RWPE2 (cell line): ENCODE data around the gene SMG7.

ENCODE experiments used
- ATAC-seq: fragments of 200-7000 bp; cut with Tn5 transposase; 3 replicates; pipeline ENCODE4 v1.9.1; 2021; ENCODE audit warnings: low read depth
- DNase-seq: peaks from one replicate; pipeline ENCODE4 v3.0.0-alpha.2; 2020; ENCODE audit warnings: low spot score
- H3K27ac ChIP-seq: fragments of 450-650 bp; 2 replicates; pipeline ENCODE4 v1.5.1; 2017; ENCODE audit warnings: mild to moderate bottlenecking; ENCODE audit not compliant: poor library complexity, severe bottlenecking
- H3K27me3 ChIP-seq: fragments of 250-450 bp; sonication (Bioruptor Pico); 2 replicates; pipeline ENCODE4 v1.5.1; 2021; ENCODE audit warnings: mild to moderate bottlenecking, moderate library complexity; ENCODE audit not compliant: insufficient read depth, poor library complexity, severe bottlenecking
- H3K36me3 ChIP-seq: fragments of 250-450 bp; sonication (Bioruptor Pico); 2 replicates; pipeline ENCODE4 v1.5.1; 2020; ENCODE audit warnings: low read depth, mild to moderate bottlenecking, moderate library complexity
- H3K4me1 ChIP-seq: fragments of 250-450 bp; sonication (Bioruptor Pico); 2 replicates; pipeline ENCODE4 v1.5.1; 2021; ENCODE audit warnings: mild to moderate bottlenecking, moderate library complexity; ENCODE audit not compliant: insufficient read depth, poor library complexity, severe bottlenecking
- H3K4me3 ChIP-seq: fragments of 250-450 bp; sonication (Bioruptor Pico); 2 replicates; pipeline ENCODE4 v1.5.1; 2021; ENCODE audit warnings: mild to moderate bottlenecking, moderate library complexity; ENCODE audit not compliant: severe bottlenecking
- H3K9me3 ChIP-seq: fragments of 250-450 bp; sonication (Bioruptor Pico); 2 replicates; pipeline ENCODE4 v1.5.1; 2021; ENCODE audit warnings: mild to moderate bottlenecking, moderate library complexity; ENCODE audit not compliant: severe bottlenecking
- CTCF ChIP-seq: fragments of 450-650 bp; IDR thresholded peaks from one replicate; pipeline ENCODE4 v1.5.1; 2017; ENCODE audit warnings: mild to moderate bottlenecking, moderate library complexity; ENCODE audit not compliant: poor library complexity, severe bottlenecking

Gene SMG7

GRCh38 chr1:183456826-183457225 is 15.5 kb upstream of the SMG7 start:
- Histone ChIP-seq H3K36me3 (no peaks in the 10 kb centered on the region), H3K27ac (no peak overlapping the region), H3K27me3 (no peaks in the 10 kb centered on the region), H3K4me3 (no peak overlapping the region), H3K4me1 (peaks cover 28% of the 10 kb centered on the region), H3K9me3 (no peaks in the 10 kb centered on the region)
- ATAC-seq (no peak), DNase-seq (no peak)
- TF ChIP-seq CTCF: no peak

- H3K27ac ChIP-seq: no peak overlapping the region
- no peaks in the 10 kb centered on the region for H3K9me3 ChIP-seq
- no peak for TF ChIP-seq CTCF
- peaks cover 35% of the 10 kb centered on the region for H3K4me1 ChIP-seq
- H3K27me3 ChIP-seq: no peaks in the 10 kb centered on the region
- DNase-seq (no peak), ATAC-seq (no peak)
- H3K36me3 ChIP-seq: no peaks in the 10 kb centered on the region
- H3K4me3 ChIP-seq: no peak overlapping the region
Observed at GRCh38 chr1:183457449-183457848, 14.8 kb upstream of the SMG7 start.

GRCh38 chr1:183460596-183460995 is 11.7 kb upstream of the SMG7 start:
- no peaks in the 10 kb centered on the region for H3K36me3 ChIP-seq
- no peaks in the 10 kb centered on the region for H3K9me3 ChIP-seq
- peaks cover 24% of the 10 kb centered on the region for H3K4me1 ChIP-seq
- no peak overlapping the region for H3K4me3 ChIP-seq
- H3K27me3 ChIP-seq: no peaks in the 10 kb centered on the region
- H3K27ac ChIP-seq: peak overlapping the region; percentile 57
- TF ChIP-seq CTCF: no peak
- ATAC-seq (no peak), DNase-seq (no peak)

- Histone ChIP-seq H3K36me3 (no peaks in the 10 kb centered on the region), H3K27ac (peak overlapping the region; percentile 57), H3K4me1 (peaks cover 24% of the 10 kb centered on the region), H3K27me3 (no peaks in the 10 kb centered on the region), H3K9me3 (no peaks in the 10 kb centered on the region), H3K4me3 (no peak overlapping the region)
- DNase-seq (no peak), ATAC-seq (peak; percentile 44; the same call in 1 of the 3 replicates)
- no peak for TF ChIP-seq CTCF
Observed at GRCh38 chr1:183461350-183461749, 10.9 kb upstream of the SMG7 start.

- H3K9me3 ChIP-seq: no peaks in the 10 kb centered on the region
- no peaks in the 10 kb centered on the region for H3K27me3 ChIP-seq
- H3K4me3 ChIP-seq: no peak overlapping the region
- DNase-seq (no peak), ATAC-seq (no peak)
- no peaks in the 10 kb centered on the region for H3K36me3 ChIP-seq
- no peak overlapping the region for H3K27ac ChIP-seq
- peaks cover 39% of the 10 kb centered on the region for H3K4me1 ChIP-seq
- no peak for TF ChIP-seq CTCF
Observed at GRCh38 chr1:183463566-183463965, 8.7 kb upstream of the SMG7 start.
